ENCODE measurements around the gene EFS.

DNA sequence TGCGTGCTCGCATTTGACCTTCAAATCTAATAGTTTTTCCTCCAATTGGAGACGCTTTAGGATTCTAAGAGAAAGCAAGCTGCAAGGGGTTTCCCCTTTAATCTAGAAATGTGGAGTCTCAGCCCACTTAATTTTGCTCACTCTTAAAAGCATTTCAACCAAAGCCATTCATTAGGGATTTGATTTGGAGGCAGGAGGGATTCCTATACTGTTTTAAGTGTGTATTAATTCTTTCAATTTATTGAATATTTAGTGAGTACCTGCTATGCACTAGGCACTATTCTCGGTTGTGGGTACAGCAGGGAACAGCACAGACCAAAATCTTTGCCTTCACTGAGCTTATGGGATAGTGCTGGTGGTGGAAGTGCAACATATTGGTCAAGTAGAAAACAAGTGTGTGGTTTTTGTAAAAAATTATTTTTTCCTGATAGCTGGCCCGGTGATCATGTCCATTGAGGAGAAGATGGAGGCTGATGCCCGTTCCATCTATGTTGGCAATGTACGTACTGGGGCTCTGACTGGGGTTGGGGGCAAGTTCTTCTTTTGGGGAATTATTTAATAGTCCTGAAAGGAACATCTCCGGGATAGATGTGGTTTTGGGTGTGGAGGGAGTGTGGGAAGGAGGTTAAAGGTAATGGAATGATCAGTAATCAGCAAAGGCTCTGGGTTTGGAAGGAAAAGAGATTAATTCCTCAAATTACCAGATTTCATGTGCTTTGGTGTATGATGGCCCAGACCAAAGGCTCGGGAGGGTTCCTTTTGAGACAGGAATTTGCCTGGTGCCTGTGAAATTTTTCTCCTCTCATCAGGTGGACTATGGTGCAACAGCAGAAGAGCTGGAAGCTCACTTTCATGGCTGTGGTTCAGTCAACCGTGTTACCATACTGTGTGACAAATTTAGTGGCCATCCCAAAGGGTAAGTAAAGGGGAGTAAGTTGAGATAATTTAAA is 42.1 kb downstream of the EFS start:
- TF ChIP-seq, protein P1, sequence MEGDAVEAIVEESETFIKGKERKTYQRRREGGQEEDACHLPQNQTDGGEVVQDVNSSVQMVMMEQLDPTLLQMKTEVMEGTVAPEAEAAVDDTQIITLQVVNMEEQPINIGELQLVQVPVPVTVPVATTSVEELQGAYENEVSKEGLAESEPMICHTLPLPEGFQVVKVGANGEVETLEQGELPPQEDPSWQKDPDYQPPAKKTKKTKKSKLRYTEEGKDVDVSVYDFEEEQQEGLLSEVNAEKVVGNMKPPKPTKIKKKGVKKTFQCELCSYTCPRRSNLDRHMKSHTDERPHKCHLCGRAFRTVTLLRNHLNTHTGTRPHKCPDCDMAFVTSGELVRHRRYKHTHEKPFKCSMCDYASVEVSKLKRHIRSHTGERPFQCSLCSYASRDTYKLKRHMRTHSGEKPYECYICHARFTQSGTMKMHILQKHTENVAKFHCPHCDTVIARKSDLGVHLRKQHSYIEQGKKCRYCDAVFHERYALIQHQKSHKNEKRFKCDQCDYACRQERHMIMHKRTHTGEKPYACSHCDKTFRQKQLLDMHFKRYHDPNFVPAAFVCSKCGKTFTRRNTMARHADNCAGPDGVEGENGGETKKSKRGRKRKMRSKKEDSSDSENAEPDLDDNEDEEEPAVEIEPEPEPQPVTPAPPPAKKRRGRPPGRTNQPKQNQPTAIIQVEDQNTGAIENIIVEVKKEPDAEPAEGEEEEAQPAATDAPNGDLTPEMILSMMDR (conservative IDR thresholded peaks at IDR 0.05), result no peak
- TF ChIP-seq ZFX (IDR thresholded peaks at IDR 0.05), result no peak

All from C4-2B (cell line).